Smooth muscle cell (in vitro differentiated cells): ENCODE data around the gene DSCAM. TPM values are rescaled to one million over a fixed set of nuclear protein-coding genes. Genes with fewer than 3 reads are reported as not detected.
A peak's percentile ranks its signal among the peaks of the same experiment; 100 is the strongest.

Source experiments
- DNase-seq: peaks from one replicate; lab custom pipeline; 2025; ENCODE audit not compliant: unreplicated experiment; lab: John Stamatoyannopoulos, UW
- H2AFZ ChIP-seq: fragments of 200-600 bp; sonication (generic); 2 replicates; pipeline ENCODE4 v1.6.0; 2016; ENCODE audit warnings: antibody characterized with exemption, low read depth, mild to moderate bottlenecking
- H3F3A ChIP-seq: fragments of 200-600 bp; sonication (generic); 2 replicates; pipeline ENCODE4 v1.6.0; 2017; ENCODE audit warnings: antibody characterized with exemption, low read depth
- H3K27ac ChIP-seq: fragments of 200-600 bp; sonication (generic); 2 replicates; pipeline ENCODE4 v1.5.1; 2016; ENCODE audit warnings: low read depth, mild to moderate bottlenecking
- H3K27me3 ChIP-seq: fragments of 200-600 bp; sonication (generic); 2 replicates; pipeline ENCODE4 v1.6.1; 2016; ENCODE audit warnings: low read depth, mild to moderate bottlenecking
- H3K36me3 ChIP-seq: fragments of 200-600 bp; sonication (generic); 2 replicates; pipeline ENCODE4 v1.5.1; 2016; ENCODE audit warnings: low read depth
- H3K4me1 ChIP-seq: fragments of 200-600 bp; sonication (generic); 2 replicates; pipeline ENCODE4 v1.5.1; 2016; ENCODE audit warnings: low read depth
- H3K4me2 ChIP-seq: fragments of 200-600 bp; sonication (generic); 2 replicates; pipeline ENCODE4 v1.6.0; 2016; ENCODE audit warnings: mild to moderate bottlenecking
- H3K4me3 ChIP-seq: fragments of 200-600 bp; sonication (generic); 2 replicates; pipeline ENCODE4 v1.5.1; 2016; ENCODE audit warnings: mild to moderate bottlenecking
- H3K79me2 ChIP-seq: fragments of 200-600 bp; sonication (generic); 2 replicates; pipeline ENCODE4 v1.6.0; 2016; ENCODE audit warnings: low read depth, mild to moderate bottlenecking
- H3K9ac ChIP-seq: fragments of 200-600 bp; sonication (generic); 2 replicates; pipeline ENCODE4 v1.6.0; 2016; ENCODE audit warnings: low read depth
- H3K9me3 ChIP-seq: fragments of 200-600 bp; sonication (generic); replicated peaks from 2 replicates; pipeline ENCODE4 v1.5.1; 2016; ENCODE audit warnings: low read depth
- H4K20me1 ChIP-seq: fragments of 200-600 bp; sonication (generic); 2 replicates; pipeline ENCODE4 v1.6.0; 2016; ENCODE audit warnings: low read depth
- CTCF ChIP-seq: fragments of 200-600 bp; sonication (generic); IDR thresholded peaks from 2 replicates; pipeline ENCODE4 v1.5.1; 2017; ENCODE audit warnings: borderline replicate concordance, mild to moderate bottlenecking, antibody characterized with exemption; ENCODE audit not compliant: insufficient read depth, poor library complexity, severe bottlenecking
- WGBS: methylation state at CpG from one replicate; pipeline ENCODE4 v1.1.7; 2016; ENCODE audit warnings: low lambda C conversion rate; 5-methylcytosine and 5-hydroxymethylcytosine counted together
- polyA plus RNA-seq: library from polyadenylated mRNA; unstranded; fragments of >200 nt; fragmentation: Nextera tagmentation; extraction: Ambion mirVana; gene quantifications from 2 replicates; pipeline ENCODE4 v1.2.1, GENCODE V29; 2016
- total RNA-seq: library from RNA; depleted of rRNA; stranded (reverse); fragments of >200 nt; gene quantifications from 2 replicates; pipeline ENCODE4 v1.2.3, GENCODE V29; 2014

The DSCAM gene
- total and polyA plus RNA-seq, 2 experiments from 2014 or later = not detected

- no peaks in the 10 kb centered on the region for H3F3A ChIP-seq
- no peaks in the 10 kb centered on the region for H4K20me1 ChIP-seq
- no peaks in the 10 kb centered on the region for H3K27me3 ChIP-seq
- H3K9me3 ChIP-seq = peaks cover 4% of the 10 kb centered on the region
- no peaks in the 10 kb centered on the region for H3K79me2 ChIP-seq
- no peak overlapping the region for H3K9ac ChIP-seq
- no peak overlapping the region for H3K27ac ChIP-seq
- H3K36me3 ChIP-seq = no peaks in the 10 kb centered on the region
- no peak overlapping the region for H2AFZ ChIP-seq
- TF ChIP-seq CTCF = no peak
- H3K4me1 ChIP-seq = no peaks in the 10 kb centered on the region
- WGBS = 94% methylated on average over 3 of the region's 3 CpGs
- H3K4me2 ChIP-seq = no peak overlapping the region
- no peak for DNase-seq
- H3K4me3 ChIP-seq = no peak overlapping the region
These were observed 129.9 kb downstream of the DSCAM start for GRCh38 chr21:40717028-40717427.

GRCh38 chr21:40714536-40714935, 132.4 kb downstream of the DSCAM start:
- H3K27me3 ChIP-seq = no peaks in the 10 kb centered on the region
- H3K9me3 ChIP-seq = no peaks in the 10 kb centered on the region
- no peaks in the 10 kb centered on the region for H3F3A ChIP-seq
- no peak overlapping the region for H3K9ac ChIP-seq
- H3K79me2 ChIP-seq = no peaks in the 10 kb centered on the region
- no peak for TF ChIP-seq CTCF
- no peak for DNase-seq
- 78% methylated on average over 4 of the region's 4 CpGs for WGBS
- H3K27ac ChIP-seq = no peak overlapping the region
- H4K20me1 ChIP-seq = no peaks in the 10 kb centered on the region
- no peak overlapping the region for H3K4me3 ChIP-seq
- no peak overlapping the region for H2AFZ ChIP-seq
- H3K4me2 ChIP-seq = no peak overlapping the region
- H3K36me3 ChIP-seq = no peaks in the 10 kb centered on the region
- no peaks in the 10 kb centered on the region for H3K4me1 ChIP-seq

GRCh38 chr21:40707656-40708244, 139.2 kb downstream of the DSCAM start:
- no peak overlapping the region for H3K4me3 ChIP-seq
- H4K20me1 ChIP-seq = no peaks in the 10 kb centered on the region
- no peak overlapping the region for H2AFZ ChIP-seq
- no peak overlapping the region for H3K9ac ChIP-seq
- H3K36me3 ChIP-seq = no peaks in the 10 kb centered on the region
- TF ChIP-seq CTCF = no peak
- no peaks in the 10 kb centered on the region for H3K4me1 ChIP-seq
- H3F3A ChIP-seq = no peaks in the 10 kb centered on the region
- H3K4me2 ChIP-seq = no peak overlapping the region
- H3K9me3 ChIP-seq = no peaks in the 10 kb centered on the region
- H3K79me2 ChIP-seq = no peaks in the 10 kb centered on the region
- no peaks in the 10 kb centered on the region for H3K27me3 ChIP-seq
- no peak for DNase-seq
- peak overlapping the region; percentile 27 for H3K27ac ChIP-seq
